ENCODE results near the gene CRYBG3.
"Not testable (repeated sequence)": the region's sequence is repeated elsewhere in the genome, so short reads cannot be mapped to it uniquely, and the experiment has no call there.

Gene CRYBG3

DNA sequence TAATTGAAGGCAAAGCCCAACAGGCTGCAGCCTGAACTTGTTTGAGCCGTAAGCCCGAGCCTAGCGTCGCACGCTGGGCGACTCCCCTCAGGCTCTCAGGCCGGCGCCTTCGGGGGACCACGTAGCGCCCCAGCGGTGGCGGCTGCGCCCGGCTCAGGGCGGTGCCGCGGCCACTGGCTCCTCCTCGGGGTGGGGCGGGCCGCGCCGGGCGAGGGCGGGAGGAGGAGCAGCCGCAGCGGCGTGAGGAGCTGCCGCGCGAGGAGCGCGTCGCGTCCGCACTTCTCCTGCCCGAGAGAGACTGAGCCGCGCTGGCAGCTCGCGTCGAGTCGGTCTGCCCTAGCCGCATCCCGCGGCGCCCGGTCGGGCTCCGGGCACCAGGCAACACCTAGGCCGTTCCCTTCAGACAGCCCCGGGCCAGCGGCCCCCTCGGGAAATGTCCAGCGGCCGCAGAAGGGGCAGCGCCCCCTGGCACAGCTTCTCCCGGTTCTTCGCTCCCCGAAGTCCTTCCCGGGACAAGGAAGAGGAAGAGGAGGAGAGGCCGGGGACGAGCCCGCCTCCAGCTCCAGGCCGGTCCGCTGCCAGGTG is at the start of gene CRYBG3:
CRYBG3 (plus strand) TSS at position 238 of the 585 bp plus-strand sequence; CDS start at position 434, 196 bp downstream.
- peak; percentile 44 to 74 (median 59) for DNase-seq (ENCODE audit: low read depth in 3 of 3, low spot score in 1 of 3)

DNA sequence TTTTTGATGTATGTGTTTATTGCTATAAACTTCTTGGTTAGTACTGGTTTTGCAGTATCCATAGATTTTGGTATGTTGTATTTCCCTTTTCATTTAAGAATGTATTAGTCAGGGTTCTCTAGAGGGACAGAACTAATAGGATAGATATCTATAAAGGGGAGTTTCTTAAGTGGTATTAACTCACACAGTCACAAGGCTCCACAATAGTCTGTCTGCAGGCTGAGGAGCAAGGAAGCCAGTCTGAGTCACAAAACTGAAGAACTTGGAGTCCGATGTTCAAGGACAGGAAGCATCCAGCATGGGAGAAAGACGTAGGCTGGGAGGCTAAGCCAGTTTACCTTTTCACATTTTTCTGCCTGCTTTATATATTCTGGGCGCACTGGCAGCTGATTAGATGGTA is 48.9 kb upstream of the CRYBG3 start:
- no peak for DNase-seq (ENCODE audit: low read depth in 3 of 3, low spot score in 1 of 3)

DNA sequence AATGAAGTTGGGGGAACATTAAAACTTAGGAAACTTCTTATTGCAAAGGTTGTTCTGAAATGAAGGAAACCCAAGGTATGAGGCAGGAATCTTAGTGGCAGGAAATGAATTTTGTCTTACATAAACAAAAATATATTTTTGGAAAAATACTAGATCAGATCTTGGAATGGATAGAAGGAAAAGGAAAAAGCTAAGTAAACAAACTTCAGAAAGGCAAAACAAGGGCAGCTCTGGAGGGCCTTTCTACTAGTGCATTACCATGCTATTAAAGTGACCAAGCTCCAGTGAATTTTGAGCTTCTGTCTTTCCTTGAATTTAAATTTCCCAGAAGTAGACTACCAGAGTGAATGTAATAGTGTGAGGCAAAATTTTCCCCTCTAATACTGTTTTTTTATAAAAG is 43.7 kb upstream of the CRYBG3 start:
- DNase-seq (ENCODE audit: low read depth in 3 of 3, low spot score in 1 of 3) = no peak

DNA sequence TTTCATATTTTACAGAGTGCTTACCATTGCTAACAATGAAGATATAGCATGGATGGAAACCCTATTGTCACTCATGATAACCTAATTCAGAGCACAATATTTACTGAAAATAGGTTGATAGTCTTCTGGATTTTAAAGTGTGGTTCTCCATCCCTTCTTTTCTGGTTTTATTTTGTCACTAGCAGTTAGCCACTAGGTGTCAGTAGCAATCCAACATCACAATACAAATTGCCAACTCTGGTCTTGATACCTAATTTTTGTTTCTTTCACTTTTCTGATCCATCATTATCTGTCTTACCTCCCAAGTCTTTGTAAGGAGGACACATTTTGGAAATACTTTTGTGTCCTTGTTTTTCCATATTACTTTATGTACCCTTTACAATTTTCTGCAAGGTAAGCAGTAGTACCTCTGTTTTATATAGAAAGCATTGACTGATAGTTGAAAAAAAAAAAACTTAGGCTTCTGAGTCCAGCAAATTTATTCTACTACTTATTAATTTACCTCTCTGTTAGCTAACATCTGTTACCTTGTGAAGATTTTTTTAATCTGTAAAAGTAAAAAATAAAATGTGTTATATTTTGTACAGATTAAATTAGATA is 28.3 kb upstream of the CRYBG3 start:
- no peak for DNase-seq (ENCODE audit: low read depth in 3 of 3, low spot score in 1 of 3)

DNA sequence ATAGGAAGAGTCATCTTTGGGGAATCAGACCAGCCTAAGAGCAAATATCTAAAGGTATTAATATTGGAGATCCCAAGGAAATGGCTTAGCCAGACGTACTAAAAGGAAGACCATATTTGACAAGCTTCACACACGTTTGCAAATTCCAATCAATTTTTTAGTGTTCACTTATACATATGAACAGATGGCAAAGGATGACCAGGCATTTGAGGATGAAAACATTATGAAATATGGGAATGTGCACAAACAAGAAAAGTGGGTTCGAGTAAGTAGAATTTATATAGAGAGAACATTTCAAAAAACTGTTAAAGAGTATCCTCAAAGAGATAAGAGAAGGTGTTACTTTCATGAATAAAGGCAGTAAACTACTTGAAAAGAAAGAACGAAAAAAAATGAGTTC is 25.9 kb upstream of the CRYBG3 start:
- DNase-seq (ENCODE audit: low read depth in 3 of 3, low spot score in 1 of 3) = no peak

DNA sequence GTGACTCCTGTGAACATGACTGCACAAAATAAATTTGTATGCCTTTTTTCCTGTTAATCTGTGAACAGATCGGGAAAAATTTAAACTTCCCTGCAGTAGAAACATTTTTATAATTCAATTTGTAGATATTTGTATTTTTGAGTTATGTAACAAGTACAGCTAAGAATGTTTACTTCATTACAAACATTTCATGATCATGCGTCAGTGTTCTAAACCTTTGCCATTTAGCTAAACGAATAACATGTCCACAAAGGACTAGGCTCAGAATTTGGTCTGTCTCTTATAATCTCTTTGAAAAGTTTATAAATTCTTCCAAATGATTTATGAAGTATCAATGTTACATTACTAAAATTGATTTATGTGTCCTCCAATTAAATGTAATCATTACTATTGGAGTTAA is 17.3 kb upstream of the CRYBG3 start:
- no peak for DNase-seq (ENCODE audit: low read depth in 3 of 3, low spot score in 1 of 3)

DNA sequence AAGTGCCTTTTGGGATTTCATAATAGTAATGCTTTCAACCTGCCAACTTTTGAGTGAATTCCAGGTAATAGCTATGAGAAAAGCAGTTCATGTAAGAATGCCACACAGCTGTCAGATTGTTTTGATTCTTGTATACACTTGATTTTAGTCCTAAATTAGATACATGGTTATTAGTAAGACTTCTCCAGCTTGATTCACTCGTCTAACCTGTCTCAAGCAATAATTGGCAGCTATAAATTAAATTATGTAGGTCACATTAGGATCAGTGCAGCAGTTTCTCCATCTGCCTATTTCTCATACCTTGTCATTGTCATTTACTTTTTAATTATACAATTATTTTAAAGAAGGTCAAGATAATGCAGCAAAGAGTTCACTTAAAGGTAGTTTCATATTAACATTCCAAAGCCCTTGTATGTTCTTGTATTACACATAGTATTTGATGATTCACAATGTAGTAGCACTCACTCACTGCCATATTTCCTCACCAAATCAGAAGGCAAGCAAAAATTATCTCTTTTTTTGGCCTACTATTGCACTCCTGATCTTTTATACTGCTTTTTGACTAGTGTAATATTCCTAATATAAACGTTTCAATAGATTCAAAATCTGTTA is 10.9 kb upstream of the CRYBG3 start:
- no peak for DNase-seq (ENCODE audit: low read depth in 3 of 3, low spot score in 1 of 3)

DNA sequence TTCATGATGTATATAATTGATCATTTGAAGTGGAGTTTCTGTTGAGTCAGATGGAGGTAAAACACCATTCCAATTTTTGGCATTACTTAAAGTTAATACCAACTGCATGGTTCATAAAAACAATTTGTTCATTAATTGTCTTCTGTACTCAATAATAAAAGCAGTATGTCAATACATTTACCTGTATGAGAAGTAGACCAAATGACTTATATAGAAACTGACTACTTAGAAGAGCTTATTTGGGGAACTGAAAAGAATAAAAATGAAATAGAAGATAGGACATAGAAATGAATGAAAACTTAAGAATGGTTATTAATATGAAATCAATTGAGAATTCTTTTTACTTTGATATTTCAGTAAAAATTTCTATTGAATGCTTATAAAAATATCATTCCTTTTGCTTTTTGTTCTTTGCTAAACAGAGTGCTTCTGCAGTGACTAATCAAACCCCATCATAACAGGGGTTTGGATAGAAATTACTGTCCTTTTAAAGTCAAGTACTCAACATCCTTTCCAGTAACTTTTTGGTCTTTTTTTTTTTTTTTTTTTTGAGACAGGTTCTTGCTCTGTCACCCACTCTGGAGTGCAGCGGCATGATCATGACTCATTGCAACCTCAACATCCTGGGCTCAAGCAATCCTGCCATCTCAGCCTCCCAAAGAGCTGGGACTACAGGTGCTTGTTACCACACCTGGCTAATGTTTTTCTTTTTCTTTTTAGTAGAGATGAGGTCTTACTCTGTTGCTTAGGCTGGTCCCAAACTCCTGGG is 6.5 kb upstream of the CRYBG3 start:
- DNase-seq (ENCODE audit: low read depth in 3 of 3, low spot score in 1 of 3) = peak in 1 of 3 donors; percentile 22

DNA sequence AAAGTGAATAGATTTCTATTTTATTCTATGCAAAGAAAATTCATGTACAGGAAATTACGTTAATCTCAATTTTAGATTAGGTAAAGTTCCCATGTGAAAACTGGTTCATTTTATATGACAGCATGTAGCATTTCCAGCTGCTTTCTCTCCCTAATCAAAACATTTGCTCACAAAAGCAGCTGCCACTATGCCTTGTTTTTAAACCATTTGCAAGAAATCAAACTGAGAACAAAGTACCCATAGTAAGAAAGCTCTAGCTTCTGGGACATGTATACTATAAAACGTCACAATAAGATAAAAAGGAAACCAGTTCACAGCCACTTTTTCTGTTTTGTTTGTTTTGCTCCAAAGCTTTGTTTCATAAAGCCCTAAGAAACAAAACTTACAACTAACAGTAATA is 5.0 kb upstream of the CRYBG3 start:
- no peak for DNase-seq (ENCODE audit: low read depth in 3 of 3, low spot score in 1 of 3)

DNA sequence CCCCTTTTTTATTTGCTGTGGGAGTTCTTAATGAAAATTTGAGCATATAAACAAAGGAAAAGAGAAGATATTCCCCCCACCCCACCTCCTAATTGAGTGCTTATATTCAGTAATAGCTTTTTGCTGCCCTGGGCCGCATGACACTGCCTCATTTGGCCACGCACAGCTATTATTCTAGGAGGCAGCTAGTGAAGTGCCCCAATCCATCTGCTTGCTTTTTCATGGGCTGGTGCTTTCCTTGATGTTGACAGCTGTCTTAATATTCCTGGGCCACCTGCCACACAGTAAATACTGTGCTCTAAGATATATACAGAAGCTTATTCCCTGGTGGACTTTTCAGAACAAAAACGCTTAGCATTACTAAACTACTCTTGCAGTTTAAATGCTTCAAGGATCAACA is 3.8 kb upstream of the CRYBG3 start:
- no peak for DNase-seq (ENCODE audit: low read depth in 3 of 3, low spot score in 1 of 3)

DNA sequence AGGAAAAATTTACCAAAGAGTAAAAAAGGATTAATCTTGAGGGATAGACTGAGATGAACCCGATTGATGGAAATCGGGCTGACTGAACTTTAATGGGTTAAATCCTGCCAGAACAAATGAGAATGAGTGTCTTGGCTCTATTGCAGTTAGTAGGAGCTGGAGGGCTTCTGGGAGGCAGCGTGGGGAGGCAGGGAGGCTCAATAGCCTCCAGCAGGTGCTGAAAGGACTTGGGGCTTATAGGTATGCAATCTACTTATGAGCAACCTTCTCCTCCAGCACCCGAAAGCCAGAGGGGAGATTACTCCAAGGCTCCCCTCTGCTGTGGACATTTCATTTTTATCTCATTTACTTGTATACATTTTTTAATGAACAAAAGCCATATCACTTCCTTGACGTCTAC is 1.0 kb upstream of the CRYBG3 start:
- DNase-seq (ENCODE audit: low read depth in 3 of 3, low spot score in 1 of 3) = no peak

DNA sequence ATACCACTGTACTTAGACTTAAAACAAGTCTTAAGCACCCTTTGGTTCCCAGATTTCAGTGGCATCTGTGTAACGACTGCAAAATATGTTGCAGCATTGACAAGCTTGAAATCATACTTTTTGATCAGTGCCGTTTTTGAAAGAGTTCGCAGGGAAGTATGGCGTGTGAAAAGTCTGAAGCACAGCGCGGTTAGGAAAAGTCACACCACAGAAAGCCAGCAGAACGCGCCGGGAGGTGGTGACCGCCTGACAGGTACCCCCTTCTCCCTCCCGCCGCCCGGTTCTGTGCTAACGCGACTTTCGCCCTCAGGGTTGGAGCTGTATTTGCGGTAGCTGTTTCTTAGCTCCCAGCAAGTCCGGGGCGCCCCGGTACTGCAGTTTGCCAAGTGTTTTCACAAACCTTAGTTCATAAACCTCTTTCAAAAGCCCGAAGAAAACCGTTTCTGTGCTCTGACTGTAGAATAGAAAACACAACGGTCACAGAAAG is 481 bp upstream of the CRYBG3 start:
- DNase-seq (ENCODE audit: low read depth in 3 of 3, low spot score in 1 of 3) = peak in 1 of 3 donors; percentile 0

DNA sequence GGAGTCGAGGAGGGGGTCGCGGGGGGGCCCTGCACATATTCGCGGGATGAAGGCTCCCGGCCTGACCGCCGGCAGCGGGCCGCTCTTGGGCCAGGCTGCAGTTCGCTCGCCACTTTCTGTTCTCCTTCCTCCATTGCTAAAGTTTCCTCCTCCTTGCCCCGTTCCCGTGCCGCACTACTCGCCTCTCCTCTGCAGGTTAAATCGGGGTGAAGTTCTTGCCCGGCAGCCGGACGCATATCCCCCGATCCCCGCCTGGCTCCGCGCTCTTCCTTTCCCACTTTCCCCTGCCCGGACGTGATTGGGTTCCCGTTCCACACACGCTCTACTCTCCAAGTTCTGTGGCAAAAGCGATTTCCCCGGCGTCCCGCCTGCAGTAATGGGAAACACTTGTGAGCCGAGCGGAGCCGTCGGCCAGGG is 556 bp downstream of the CRYBG3 start:
- peak in 1 of 3 donors; percentile 1 for DNase-seq (ENCODE audit: low read depth in 3 of 3, low spot score in 1 of 3)

DNA sequence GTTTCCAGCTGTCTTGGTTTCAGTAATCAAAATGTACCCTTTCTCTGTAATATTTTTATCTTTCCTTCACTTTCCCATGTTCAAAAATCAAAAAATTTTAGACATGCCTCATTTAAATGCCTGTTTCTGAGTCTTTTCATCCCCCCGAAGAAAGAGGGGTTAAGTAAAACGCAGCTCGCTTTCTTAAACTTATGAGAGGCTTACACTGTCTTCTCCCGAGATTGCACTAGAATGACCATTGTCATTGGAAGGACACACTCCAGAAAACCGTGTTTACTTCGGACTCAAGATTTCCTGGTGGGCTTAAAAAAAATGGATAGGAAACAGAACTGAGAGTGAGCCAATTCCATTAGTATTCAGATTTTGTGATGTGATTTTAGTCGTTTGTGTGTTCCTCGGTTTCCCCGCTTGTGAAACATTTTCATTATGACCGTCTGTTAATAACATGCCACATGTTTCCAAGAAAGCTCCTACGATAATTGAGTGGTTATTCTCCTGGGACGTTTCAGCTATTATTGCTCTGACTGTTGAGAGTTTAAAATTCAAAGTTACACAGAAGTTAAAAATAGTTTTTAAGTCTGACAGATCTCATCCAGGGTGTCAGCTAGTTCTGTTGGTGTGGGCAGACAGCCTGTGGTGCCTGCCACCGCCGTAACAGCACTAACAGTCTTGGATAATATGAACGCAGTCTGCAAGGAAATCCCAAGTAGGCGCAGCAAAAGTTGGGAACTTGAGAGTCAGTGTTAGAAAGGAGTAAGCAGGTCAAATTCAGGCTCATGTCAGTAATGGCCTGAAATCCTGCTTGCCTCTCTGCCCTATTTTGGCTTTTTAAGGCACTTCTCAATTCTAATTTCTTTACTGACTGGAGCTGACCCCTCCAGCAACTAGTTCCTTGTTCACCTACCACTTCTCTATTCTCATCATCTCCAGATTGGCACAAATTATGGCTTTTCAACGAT is 1.5 kb downstream of the CRYBG3 start:
- no peak for DNase-seq (ENCODE audit: low read depth in 3 of 3, low spot score in 1 of 3)

DNA sequence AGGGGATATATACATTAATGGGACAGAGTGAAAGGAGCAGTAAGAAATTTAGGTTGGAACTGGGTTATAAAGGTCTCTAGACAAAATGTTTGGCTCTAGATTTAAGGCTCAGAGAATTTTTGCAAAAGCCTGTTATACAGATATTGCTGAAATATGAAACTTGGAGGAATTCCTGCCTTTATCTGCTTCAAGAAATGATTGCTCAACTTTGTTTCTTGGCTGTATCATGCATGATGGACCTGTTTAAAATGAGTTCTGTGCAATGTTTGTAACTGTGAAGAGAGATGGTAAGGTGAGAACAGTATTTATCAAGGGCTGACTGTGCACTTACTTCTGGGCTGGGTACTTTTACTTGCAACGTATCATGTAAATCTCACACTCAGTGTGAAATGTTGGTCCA is 3.3 kb downstream of the CRYBG3 start:
- no peak for DNase-seq (ENCODE audit: low read depth in 3 of 3, low spot score in 1 of 3)

DNA sequence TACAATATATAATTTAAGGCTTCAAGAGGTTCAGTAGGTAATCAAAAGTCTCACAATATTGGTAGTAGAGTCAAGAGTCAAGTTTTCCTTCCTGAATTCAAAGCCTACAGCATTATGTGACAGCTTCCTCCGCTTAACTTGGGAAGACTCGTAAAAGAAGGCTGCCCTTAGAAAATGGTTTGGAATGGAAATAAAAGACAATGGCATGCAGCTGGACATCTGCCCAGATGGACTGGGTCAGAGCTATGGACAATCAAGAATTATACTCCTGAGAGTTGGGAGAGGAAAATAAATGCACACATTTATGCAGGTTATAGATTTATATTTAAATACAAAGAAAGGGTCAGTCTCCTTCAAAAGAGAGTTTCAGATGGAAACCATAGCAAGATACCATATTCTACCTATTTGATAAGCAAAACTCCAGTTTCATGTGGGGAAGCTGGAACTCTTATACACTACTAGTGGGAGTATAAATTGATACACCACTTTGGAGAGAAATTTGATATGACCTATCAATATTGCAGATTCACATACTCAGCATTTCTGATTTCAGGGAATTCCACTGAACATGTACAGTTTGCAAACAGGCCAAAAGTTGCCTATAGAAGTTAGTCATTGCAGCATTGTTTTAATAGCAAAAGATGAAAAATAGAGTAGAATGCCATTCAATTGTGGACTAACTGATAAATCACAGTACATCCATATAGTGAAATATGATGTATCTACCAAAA is 6.1 kb downstream of the CRYBG3 start:
- DNase-seq (ENCODE audit: low read depth in 3 of 3, low spot score in 1 of 3) = no peak

DNA sequence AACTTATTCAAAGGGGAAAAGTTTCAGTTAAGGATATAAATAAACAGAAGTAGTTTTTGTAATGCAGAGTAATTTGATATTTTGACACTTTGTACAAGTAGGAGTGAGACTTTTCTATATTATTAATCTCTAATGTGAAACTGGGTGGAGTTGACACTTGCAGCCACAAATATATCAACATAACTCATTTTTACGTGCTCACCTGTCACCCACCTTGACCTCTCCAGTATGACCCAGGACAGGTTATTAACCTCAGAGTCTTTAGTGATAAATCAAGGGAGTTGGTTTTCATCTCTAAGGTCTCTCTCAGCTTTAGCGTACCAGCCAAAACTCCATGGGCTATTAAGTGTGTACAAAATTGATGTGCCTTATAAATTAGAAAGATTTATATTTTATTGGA is 7.4 kb downstream of the CRYBG3 start:
- DNase-seq (ENCODE audit: low read depth in 3 of 3, low spot score in 1 of 3) = no peak

DNA sequence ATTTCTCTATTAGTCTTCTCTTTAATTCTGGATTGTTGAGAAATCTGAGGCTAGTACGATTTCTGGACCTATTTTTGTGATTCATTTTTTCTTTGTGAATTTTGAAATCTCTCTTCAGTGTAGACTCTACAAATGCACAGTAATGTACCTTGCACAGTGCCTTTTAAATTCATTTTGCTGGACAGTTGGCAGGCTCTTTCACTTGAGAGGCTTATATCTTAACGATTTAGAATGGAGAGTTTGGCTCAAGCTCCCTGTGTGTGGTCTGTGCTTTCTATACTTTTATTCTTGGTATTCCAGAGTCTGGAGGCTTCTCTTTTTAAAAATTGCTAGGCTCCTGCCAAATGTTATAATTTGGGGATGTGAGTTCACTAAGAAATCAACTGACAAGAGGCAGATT is 8.8 kb downstream of the CRYBG3 start:
- no peak for DNase-seq (ENCODE audit: low read depth in 3 of 3, low spot score in 1 of 3)

DNA sequence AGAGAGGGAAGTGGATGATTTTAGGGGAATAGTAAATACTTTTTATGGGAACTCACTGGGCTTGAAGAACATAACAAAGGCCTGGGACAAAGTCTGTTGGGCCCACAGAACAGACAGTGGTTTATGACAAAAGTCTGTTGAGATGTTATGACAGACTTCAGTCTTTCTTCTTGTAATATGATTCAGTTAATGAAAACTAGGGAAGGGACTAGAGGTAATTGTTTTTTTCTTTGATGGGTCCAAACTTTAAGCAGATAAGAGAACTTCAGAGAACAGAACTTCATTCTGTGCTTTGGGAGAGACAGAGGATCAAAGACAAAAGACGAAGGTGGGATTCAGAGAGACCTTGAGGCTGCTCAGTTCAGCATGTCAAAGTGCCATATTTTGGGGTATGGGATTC is 9.3 kb downstream of the CRYBG3 start:
- DNase-seq (ENCODE audit: low read depth in 3 of 3, low spot score in 1 of 3) = no peak

DNA sequence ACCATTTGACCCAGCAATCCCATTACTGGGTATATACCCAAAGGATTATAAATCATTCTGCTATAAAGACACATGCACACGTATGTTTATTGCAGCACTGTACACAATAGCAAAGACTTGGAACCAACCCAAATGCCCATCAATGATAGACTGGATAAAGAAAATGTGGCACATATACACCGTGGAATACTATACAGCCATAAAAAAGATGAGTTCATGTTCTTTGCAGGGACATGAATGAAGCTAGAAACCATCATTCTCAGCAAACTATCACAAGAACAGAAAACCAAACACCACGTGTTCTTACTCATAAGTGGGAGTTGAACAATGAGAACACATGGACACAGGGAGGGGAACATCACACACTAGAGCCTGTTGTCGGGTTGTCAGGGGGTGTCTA is 11.4 kb downstream of the CRYBG3 start:
- DNase-seq (ENCODE audit: low read depth in 3 of 3, low spot score in 1 of 3) = not testable (repeated sequence)

Measured in stimulated activated CD4-positive, alpha-beta T cell treated with anti-CD3 and anti-CD28 coated beads, TNF-alpha, amount 100 ng/mL, for 1 hour (primary cell).